OCI-M2 (cell line): ENCODE results near the gene ZNF512B.
"Not testable (repeated sequence)": the region's sequence is repeated elsewhere in the genome, so short reads cannot be mapped to it uniquely, and the experiment has no call there.

Experiments
- DNase-seq: peaks from one replicate; lab custom pipeline; 2025; ENCODE audit not compliant: unreplicated experiment; lab: John Stamatoyannopoulos, UW

ZNF512B gene

GRCh38 chr20:63978319-63979228, 8.8 kb upstream of the ZNF512B start:
- no peak for DNase-seq

- peak; percentile 59 for DNase-seq
These were observed 8.1 kb upstream of the ZNF512B start for GRCh38 chr20:63977739-63978276.

DNA sequence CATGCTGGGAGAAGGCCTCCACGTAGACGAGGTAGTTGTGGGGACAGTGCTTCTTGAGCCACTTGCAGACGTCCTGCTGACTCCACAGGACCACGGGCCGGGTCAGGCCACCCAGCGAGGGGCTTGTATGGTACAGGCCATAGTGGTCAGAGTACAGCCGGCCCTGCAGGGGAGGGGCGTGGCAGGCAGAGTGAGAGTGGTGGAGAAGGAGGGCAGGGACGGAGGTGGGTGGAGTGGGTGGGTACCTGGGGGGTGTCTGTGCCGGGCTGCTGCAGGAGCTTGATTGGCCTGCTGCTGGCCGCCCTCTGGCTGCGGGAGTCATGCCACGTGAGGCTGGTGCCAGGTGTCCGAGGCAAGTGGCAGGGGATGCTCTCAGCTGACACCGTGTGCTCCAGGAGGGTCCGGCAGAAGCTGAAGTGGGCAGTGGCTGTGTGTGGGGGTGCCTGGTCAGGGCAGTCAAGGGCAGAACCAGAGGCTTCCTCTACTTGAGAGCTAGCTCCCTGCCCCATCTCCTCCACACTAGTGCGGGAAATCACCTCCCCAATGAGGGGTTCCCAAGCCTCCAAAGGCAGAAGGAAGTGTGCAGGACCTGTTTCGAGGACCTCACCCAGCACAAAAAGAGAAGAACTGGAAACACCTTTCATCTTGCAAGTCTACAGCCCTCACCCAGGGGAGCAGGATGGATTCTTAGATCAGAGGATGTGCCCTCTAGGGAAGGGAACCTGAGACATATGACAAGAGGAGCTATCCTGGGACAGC, 7.4 kb upstream of the ZNF512B start:
- no peak for DNase-seq

DNA sequence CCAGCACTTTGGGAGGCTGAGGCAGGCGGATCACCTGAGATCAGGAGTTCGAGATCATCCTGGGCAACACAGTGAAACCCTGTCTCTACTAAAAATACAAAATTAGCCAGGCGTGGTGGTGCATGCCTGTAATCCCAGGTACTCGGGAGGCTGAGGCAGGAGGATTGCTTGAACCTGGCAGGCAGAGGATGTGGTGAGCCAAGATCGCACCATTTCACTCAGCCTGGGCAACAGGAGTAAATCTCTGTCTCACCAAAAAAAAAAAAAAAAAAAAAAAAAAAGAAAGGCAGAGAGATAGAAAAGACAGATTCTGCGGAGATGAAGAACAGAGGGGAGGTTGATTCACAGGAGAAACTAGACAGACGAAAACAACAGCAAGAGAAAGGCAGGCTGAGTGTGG, 6.8 kb upstream of the ZNF512B start:
- not testable (repeated sequence) for DNase-seq

- no peak for DNase-seq
These were observed 4.9 kb upstream of the ZNF512B start for GRCh38 chr20:63974402-63975200.

DNA sequence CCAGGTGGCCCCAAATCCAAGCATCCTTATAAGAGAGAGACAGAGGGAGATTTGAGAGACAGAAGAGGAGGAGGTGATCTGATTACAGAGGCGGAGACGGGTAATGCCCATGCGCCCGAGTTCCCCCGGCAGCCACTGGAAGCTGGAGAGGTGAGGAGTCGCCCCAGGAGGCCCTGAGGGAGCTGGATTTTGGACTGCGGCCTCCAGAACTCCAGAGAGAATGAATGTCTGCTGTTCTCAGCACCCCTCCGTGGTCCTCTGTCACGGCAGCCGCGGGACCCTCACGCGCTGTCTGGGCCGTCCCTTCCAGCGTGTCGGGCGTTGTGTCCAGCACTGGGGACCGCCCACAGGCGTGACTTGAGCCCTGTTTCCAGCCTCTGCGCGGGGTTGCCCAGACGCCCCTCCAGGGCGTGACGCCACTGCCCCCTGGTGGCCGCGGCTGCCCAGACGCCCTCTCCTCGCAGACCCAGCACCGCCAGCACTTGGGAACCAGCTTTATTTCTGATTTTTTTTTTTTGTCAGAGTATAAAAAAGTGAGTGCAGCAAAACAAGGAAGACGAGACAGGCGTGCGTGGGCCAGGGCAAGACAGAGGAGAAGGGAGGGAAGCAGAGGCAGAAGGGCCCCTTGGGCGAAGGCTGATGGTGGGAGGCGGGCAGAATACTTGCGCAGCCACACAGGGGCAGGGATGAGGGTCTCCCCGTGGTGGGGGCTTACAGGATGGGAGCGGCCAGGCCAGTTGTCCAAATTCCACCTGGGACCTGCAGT, 4.1 kb upstream of the ZNF512B start:
- DNase-seq, result no peak

GRCh38 chr20:63973160-63973479, 3.4 kb upstream of the ZNF512B start:
- DNase-seq, result no peak

DNA sequence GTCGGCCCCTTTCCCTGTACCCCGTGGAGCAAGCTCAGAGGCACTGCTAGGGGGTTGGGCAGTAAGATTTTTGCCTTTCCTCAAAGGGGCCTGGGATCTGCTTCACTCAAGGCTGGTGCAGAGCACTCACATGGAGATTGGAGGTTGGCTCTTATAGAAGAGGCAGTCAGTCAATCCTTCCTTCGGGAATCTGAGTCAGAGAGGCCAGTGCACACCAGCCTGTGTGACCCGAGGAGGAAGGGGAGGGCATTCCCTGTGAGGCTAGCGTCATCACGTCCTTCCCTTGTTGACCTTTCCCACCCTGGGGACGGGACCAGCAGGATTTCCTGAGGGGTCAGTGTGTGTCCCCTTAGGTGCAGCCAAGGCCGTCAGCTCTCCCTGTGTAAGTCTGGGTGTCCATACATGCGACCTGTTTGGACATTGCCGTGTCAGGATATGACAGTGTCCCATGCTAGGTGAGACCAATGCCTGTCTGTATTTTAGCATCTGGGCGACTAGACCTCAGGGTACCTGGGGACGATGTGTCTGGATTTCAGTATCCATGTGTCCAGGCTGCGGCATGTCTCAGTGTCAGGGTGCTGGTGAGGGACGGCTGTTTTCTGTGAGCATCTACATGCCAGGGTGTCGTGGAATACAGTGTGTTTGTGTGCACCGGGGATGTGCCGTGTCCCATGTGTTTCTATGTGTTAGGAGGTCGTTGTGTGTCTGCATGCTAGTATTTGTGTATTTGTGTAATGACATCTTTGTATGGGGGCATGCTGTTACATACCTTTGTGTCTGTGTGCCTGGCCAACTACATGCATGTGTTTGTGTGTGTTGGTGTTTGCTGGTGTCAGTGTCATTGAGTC, 2.8 kb upstream of the ZNF512B start:
- no peak for DNase-seq

- DNase-seq, result not testable (repeated sequence)
These were observed 2.2 kb upstream of the ZNF512B start for GRCh38 chr20:63971960-63972311.

DNA sequence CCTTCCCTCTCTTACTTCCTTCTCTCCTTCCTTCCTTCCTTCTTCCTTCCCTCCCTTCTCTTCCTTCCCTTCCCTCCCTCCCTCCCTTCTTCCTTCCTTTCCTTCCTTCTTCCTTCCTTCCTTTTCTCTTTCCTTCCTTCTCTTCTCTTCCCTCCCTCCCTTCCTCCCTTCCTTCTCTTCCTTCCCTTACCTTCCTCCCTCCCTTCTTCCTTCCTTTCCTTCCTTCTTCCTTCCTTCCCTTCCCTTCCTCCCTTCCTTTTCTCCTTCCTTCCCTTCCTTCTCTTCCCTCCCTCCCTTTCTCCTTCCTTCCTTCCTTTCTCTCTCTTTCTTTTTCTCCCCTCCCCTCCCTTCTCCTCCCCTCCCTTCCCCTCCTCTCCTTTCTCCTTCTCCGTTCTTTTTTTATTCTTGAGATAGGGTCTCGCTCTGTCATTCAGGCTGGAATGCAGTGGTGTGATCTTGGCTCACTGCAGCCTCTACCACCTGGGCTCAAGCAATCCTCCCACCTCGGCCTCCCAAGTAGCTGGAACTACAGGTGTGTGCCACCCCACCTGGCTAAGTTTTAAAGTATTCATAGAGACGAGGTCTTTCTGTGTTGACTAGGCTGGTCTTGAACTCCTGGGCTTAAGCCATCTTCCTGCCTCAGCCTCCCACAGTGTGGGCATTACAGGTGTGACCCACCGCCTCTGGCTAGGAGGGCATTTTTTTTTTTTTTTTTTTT, 1.1 kb upstream of the ZNF512B start:
- DNase-seq, result no peak

DNA sequence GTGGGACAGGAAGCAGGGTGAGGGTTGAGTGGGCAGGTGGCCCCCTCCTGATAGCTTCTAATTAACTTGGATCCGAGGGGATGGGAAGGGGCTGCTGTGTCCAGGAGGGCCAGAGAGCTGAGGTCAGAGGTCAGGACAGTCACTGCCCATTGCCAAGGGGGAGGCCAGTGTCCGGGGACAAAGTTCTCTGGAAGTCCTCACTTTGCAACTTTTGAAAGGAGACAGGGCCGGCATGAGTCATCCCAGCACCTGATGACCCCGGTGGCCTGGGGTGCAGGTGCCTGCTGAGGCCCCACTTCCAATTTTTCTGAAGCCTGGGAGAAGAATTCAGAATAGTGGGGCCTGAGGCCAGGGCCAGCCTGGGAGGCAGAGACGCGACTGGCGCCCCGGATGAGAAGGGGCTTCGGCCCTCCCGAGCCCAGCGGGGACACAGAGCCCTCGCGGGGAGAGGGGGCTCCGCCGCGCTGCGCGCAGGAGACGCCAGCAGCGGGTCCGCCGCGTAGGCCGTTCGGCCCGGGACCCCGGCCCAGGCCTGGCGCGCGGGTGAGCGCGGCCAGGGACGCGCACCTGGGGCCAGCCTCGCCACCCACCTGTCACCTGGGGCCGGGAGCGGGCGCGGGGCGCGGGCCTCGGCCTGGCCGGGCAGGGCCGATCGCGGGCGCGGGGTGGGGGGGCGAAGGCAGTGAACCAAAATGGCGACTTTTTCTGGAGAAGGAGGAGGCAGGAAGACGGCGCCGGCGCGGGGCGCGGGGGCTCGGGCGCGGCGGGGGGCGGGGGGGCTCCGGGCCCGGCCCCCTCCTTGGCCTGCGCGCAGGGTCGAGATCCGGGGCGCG, 586 bp downstream of the ZNF512B start:
- DNase-seq, result no peak

DNA sequence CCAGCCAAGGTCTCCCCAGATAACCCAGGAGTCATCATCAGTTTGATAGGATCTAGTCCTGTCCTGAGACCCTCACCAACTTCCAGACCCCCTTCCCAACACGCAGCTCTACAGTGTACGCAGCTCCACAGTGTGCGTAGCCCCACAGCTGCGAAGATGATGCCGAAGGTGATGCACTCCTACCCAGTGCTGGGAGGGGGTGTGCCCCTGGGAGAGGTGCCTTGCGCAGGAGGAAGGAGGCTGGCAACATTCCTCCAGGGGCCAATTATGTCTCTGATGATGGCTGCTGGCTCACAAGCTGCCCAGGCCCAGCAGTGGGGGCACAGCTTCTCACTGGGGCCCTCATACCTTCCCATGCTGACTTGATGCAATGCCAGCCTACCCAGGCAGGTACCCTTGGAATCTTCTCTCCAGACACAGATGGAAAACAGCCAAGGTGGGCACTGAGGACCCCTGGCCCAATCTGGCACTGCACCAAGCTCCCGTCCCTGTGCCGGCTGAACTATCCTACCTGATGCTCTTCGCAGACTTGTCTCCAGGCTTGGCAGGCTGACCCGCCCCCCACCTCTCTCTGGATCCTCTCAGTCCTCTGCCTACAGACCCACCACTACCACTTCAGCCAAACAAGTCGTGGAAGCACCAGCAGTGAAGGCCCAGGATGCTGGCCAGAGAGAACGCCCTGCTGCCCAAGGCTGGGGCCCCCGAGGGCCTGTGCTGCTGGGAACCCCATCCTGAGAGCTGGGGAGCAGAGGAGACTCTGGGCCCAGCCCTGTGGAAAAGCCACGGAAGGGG, 1.4 kb downstream of the ZNF512B start:
- no peak for DNase-seq

GRCh38 chr20:63967330-63968135, 2.2 kb downstream of the ZNF512B start:
- DNase-seq, result no peak

DNA sequence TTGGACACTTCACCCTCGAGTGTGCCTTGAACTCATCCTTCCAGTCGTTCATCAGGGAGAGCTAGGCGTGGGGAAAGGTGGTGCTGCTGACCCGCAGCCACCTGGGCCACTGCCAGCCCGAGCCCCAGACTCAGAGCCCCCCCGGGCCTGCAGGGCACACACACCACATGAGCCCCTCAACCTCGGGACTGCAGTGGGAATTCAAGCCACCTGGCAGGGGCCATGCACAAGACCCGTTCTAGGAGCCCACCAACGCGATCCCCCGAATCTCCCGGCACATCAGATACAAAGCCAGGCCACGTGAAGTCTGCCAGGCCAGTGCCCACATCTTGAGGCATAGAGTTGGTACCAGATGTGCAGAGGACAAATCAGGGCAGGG, 2.8 kb downstream of the ZNF512B start:
- DNase-seq, result no peak

- DNase-seq, result no peak
These were observed 3.4 kb downstream of the ZNF512B start for GRCh38 chr20:63966172-63966943.

DNA sequence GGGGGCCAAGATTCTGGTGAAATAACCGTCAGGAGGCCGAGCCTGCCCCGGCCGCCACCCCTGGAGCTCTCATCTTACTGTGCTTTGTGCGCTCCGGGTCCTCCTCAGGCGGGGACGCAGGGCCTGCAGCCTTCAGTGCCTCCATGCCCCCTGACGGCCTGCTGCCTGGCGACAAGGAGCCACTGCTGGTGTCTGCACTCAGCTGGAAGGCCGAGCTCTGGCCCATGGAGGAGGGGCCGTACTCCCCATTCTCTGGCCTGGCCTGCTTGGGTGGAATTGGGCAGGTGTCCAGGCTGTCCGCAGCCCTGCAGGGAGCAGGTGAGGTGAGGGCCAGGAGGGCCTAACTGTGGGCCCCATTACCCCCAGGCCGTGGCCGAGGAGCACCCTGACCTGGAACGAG, 5.3 kb downstream of the ZNF512B start:
- DNase-seq, result no peak
